H9 (cell line): ENCODE measurements around the gene FRK. TPM values are rescaled to one million over a fixed set of nuclear protein-coding genes. Genes with fewer than 3 reads are reported as not detected.
"Not testable (repeated sequence)": the region's sequence is repeated elsewhere in the genome, so short reads cannot be mapped to it uniquely, and the experiment has no call there.

Experiments used
- DNase-seq: peaks from one replicate; pipeline ENCODE4 v3.0.0-alpha.2; 2017
- H2AFZ ChIP-seq: one replicate; pipeline ENCODE4 v1.6.1; 2013; ENCODE audit warnings: mild to moderate bottlenecking, low read length, control low read depth, moderate library complexity
- H2AK5ac ChIP-seq: 2 replicates; pipeline ENCODE4 v1.6.1; 2013; ENCODE audit warnings: low read length, control low read depth, mixed read lengths; ENCODE audit not compliant: insufficient read length
- H2BK120ac ChIP-seq: one replicate; pipeline ENCODE4 v1.6.1; 2013; ENCODE audit warnings: low read depth, mild to moderate bottlenecking, low read length, control low read depth, inconsistent platforms; ENCODE audit not compliant: poor library complexity, severe bottlenecking
- H2BK12ac ChIP-seq: 2 replicates; pipeline ENCODE4 v1.6.1; 2013; ENCODE audit warnings: low read length, control low read depth, mixed read lengths, low read depth; ENCODE audit not compliant: insufficient read length
- H2BK15ac ChIP-seq: 2 replicates; pipeline ENCODE4 v1.6.1; 2013; ENCODE audit warnings: low read depth, low read length, control low read depth
- H2BK20ac ChIP-seq: one replicate; pipeline ENCODE4 v1.6.1; 2013; ENCODE audit warnings: low read depth, mild to moderate bottlenecking, low read length, control low read depth, inconsistent platforms; ENCODE audit not compliant: poor library complexity, severe bottlenecking
- H2BK5ac ChIP-seq: 2 replicates; pipeline ENCODE4 v1.6.1; 2013; ENCODE audit warnings: low read length, control low read depth, mixed read lengths; ENCODE audit not compliant: insufficient read length
- H3K14ac ChIP-seq: 2 replicates; pipeline ENCODE4 v1.6.1; 2013; ENCODE audit warnings: low read length, control low read depth; ENCODE audit not compliant: insufficient read depth
- H3K18ac ChIP-seq: 2 replicates; pipeline ENCODE4 v1.6.1; 2013; ENCODE audit warnings: low read depth, mild to moderate bottlenecking, mixed read lengths, low read length, control low read depth; ENCODE audit not compliant: insufficient read length
- H3K23ac ChIP-seq: 2 replicates; pipeline ENCODE4 v1.6.1; 2013; ENCODE audit warnings: low read length, control low read depth, mixed read lengths, low read depth; ENCODE audit not compliant: insufficient read length
- H3K23me2 ChIP-seq: 2 replicates; pipeline ENCODE4 v1.6.1; 2013; ENCODE audit warnings: low read depth, mild to moderate bottlenecking, mixed read lengths, low read length, control low read depth; ENCODE audit not compliant: insufficient read length, poor library complexity, severe bottlenecking
- H3K27ac ChIP-seq: 2 replicates; pipeline ENCODE4 v1.5.1; 2013; ENCODE audit warnings: low read length, control low read depth, mixed read lengths, low read depth; ENCODE audit not compliant: insufficient read length
- H3K27me3 ChIP-seq: 2 replicates; pipeline ENCODE4 v1.6.1; 2013; ENCODE audit warnings: low read length, control low read depth, inconsistent platforms; ENCODE audit not compliant: insufficient read depth
- H3K4ac ChIP-seq: 2 replicates; pipeline ENCODE4 v1.6.1; 2013; ENCODE audit warnings: low read depth, mild to moderate bottlenecking, control low read depth, inconsistent platforms, low read length, moderate library complexity
- H3K4me1 ChIP-seq: 2 replicates; pipeline ENCODE4 v1.6.1; 2013; ENCODE audit warnings: low read length, control low read depth, inconsistent platforms; ENCODE audit not compliant: insufficient read depth
- H3K4me2 ChIP-seq: 2 replicates; pipeline ENCODE4 v1.6.1; 2013; ENCODE audit warnings: low read length, control low read depth, mixed read lengths; ENCODE audit not compliant: insufficient read length, insufficient read depth
- H3K56ac ChIP-seq: 2 replicates; pipeline ENCODE4 v1.6.1; 2013; ENCODE audit warnings: low read depth, mild to moderate bottlenecking, mixed read lengths, low read length, control low read depth; ENCODE audit not compliant: insufficient read length
- H3K79me1 ChIP-seq: 2 replicates; pipeline ENCODE4 v1.6.1; 2013; ENCODE audit warnings: low read depth, mild to moderate bottlenecking, moderate library complexity, low read length, control low read depth, inconsistent platforms; ENCODE audit not compliant: insufficient read depth, poor library complexity, severe bottlenecking
- H3K79me2 ChIP-seq: 2 replicates; pipeline ENCODE4 v1.6.1; 2013; ENCODE audit warnings: low read length, control low read depth, inconsistent platforms; ENCODE audit not compliant: insufficient read depth
- H3K9ac ChIP-seq: 2 replicates; pipeline ENCODE4 v1.6.1; 2013; ENCODE audit warnings: low read length, control low read depth, mixed read lengths; ENCODE audit not compliant: insufficient read length; ENCODE audit errors: extremely low read depth
- H3K9me3 ChIP-seq: one replicate; pipeline ENCODE4 v1.6.1; 2013; ENCODE audit warnings: low read depth, low read length, inconsistent platforms; ENCODE audit not compliant: control insufficient read depth
- H3T11ph ChIP-seq: one replicate; pipeline ENCODE4 v1.6.1; 2013; ENCODE audit warnings: mild to moderate bottlenecking, low read length, control low read depth, inconsistent platforms
- H4K20me1 ChIP-seq: one replicate; pipeline ENCODE4 v1.6.1; 2013; ENCODE audit not compliant: control insufficient read depth, insufficient read length, insufficient read depth
- H4K5ac ChIP-seq: 2 replicates; pipeline ENCODE4 v1.6.1; 2013; ENCODE audit warnings: low read depth, mild to moderate bottlenecking, mixed read lengths, low read length, control low read depth; ENCODE audit not compliant: insufficient read length
- H4K8ac ChIP-seq: replicated peaks from 2 replicates; pipeline ENCODE4 v1.6.1; 2013; ENCODE audit warnings: low read length, control low read depth, mixed read lengths, low read depth; ENCODE audit not compliant: insufficient read length
- H4K91ac ChIP-seq: 2 replicates; pipeline ENCODE4 v1.6.1; 2013; ENCODE audit warnings: low read depth, mild to moderate bottlenecking, moderate library complexity, mixed read lengths, low read length, control low read depth; ENCODE audit not compliant: insufficient read length
- H3K27ac Mint-ChIP-seq, 3 experiments: 2 replicates in 2 of 3; 3 replicates in 1 of 3; pipeline ENCODE4 v1.8.0; 2020 to 2021; ENCODE audit warnings: mixed read lengths in 3 of 3, mild to moderate bottlenecking in 1 of 3, moderate library complexity in 1 of 3
- H3K27me3 Mint-ChIP-seq: 2 replicates; pipeline ENCODE4 v1.8.0; 2021; ENCODE audit warnings: low read depth, mild to moderate bottlenecking, moderate library complexity, mixed read lengths
- H3K36me3 Mint-ChIP-seq, 3 experiments: 2 replicates in 2 of 3; 3 replicates in 1 of 3; pipeline ENCODE4 v1.8.0; 2020 to 2021; ENCODE audit warnings: low read depth in 3 of 3, mixed read lengths in 3 of 3; ENCODE audit not compliant: insufficient read depth in 1 of 3
- H3K4me1 Mint-ChIP-seq, 2 experiments: 2 replicates each; pipeline ENCODE4 v1.8.0; 2020; ENCODE audit warnings: mixed read lengths in 2 of 2
- H3K4me3 Mint-ChIP-seq, 2 experiments: 2 replicates in 1 of 2; 3 replicates in 1 of 2; pipeline ENCODE4 v1.8.0; 2020 to 2021; ENCODE audit warnings: mild to moderate bottlenecking in 2 of 2, mixed read lengths in 2 of 2, moderate library complexity in 1 of 2
- H3K9me3 Mint-ChIP-seq, 2 experiments: 2 replicates in 1 of 2; 3 replicates in 1 of 2; pipeline ENCODE4 v1.8.0; 2020; ENCODE audit warnings: mild to moderate bottlenecking in 2 of 2, mixed read lengths in 2 of 2, moderate library complexity in 1 of 2
- WGBS: extraction: QIAGEN DNeasy Blood & Tissue Kit; methylation state at CpG from one replicate; pipeline ENCODE4 v1.1.7; 2013; ENCODE audit warnings: missing lambda C conversion rate, low lambda C conversion rate, mixed read lengths; ENCODE audit not compliant: insufficient read length; ENCODE audit errors: extremely low coverage; 5-methylcytosine and 5-hydroxymethylcytosine counted together
- total RNA-seq: library from RNA; stranded (reverse); gene quantifications from 2 replicates; pipeline ENCODE4 v1.2.1, GENCODE V29; 2021
- TF ChIP-seq, protein P1 (sequence below): fragments of 200-600 bp; sonication (generic); conservative IDR thresholded peaks from 3 replicates; pipeline ENCODE4 v1.8.0; 2021; ENCODE audit warnings: antibody characterized with exemption, mild to moderate bottlenecking

FRK gene
- total RNA-seq, 1 experiment from 2014 or later, result 0.15 TPM

DNA sequence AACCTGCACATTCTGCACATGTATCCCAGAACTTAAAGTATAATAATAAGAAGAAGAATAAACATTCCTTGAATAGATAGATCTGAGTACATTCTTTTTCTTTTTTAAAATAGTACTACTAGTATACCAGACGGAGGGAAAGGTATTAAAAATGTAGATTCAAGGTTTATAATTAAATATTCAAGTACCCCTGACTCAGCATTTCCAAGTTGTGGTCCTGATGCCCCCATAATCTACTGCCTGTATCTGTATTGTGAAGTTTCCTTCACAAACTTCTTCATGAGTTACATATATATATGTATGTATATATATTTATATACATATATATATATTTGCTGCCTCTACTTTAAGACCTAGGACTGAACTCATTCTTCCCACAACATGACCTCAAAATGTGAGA, 14.0 kb downstream of the FRK start:
- Mint-ChIP-seq H3K36me3 (no peaks in the 10 kb centered on the region), H3K4me1 (peaks cover 5 to 7% of the 10 kb centered on the region in 2 experiments), H3K27ac (no peak overlapping the region), H3K9me3 (peaks cover 0 to 2% of the 10 kb centered on the region in 2 experiments; a peak in 2 of 5 replicates), H3K4me3 (no peak overlapping the region), H3K27me3 (no peaks in the 10 kb centered on the region; the same call in 1 of the 2 replicates)
- Histone ChIP-seq H4K20me1 (no peaks in the 10 kb centered on the region), H4K91ac (no peak overlapping the region), H3K14ac (no peak overlapping the region), H2AK5ac (no peak overlapping the region), H3K4me1 (no peaks in the 10 kb centered on the region), H3K79me1 (no peaks in the 10 kb centered on the region), H2BK15ac (no peak overlapping the region), H2AFZ (no peak overlapping the region), H2BK12ac (no peak overlapping the region), H4K5ac (no peak overlapping the region), H3K4ac (no peak overlapping the region), H3K4me2 (no peak overlapping the region), H3K9ac (no peak overlapping the region), H3K18ac (no peak overlapping the region), H3K27me3 (no peaks in the 10 kb centered on the region), H3K9me3 (no peaks in the 10 kb centered on the region), H4K8ac (no peak overlapping the region), H3K23ac (no peak overlapping the region), H3K23me2 (no peaks in the 10 kb centered on the region), H2BK20ac (no peak overlapping the region), H3T11ph (no peak overlapping the region), H2BK120ac (no peak overlapping the region), H3K79me2 (no peaks in the 10 kb centered on the region), H3K27ac (no peak overlapping the region), H3K56ac (no peak overlapping the region), H2BK5ac (no peak overlapping the region)
- no CpG with 5 or more reads among the region's 1 CpG for WGBS
- no peak for DNase-seq
- TF ChIP-seq, protein P1, sequence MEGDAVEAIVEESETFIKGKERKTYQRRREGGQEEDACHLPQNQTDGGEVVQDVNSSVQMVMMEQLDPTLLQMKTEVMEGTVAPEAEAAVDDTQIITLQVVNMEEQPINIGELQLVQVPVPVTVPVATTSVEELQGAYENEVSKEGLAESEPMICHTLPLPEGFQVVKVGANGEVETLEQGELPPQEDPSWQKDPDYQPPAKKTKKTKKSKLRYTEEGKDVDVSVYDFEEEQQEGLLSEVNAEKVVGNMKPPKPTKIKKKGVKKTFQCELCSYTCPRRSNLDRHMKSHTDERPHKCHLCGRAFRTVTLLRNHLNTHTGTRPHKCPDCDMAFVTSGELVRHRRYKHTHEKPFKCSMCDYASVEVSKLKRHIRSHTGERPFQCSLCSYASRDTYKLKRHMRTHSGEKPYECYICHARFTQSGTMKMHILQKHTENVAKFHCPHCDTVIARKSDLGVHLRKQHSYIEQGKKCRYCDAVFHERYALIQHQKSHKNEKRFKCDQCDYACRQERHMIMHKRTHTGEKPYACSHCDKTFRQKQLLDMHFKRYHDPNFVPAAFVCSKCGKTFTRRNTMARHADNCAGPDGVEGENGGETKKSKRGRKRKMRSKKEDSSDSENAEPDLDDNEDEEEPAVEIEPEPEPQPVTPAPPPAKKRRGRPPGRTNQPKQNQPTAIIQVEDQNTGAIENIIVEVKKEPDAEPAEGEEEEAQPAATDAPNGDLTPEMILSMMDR, result no peak

DNA sequence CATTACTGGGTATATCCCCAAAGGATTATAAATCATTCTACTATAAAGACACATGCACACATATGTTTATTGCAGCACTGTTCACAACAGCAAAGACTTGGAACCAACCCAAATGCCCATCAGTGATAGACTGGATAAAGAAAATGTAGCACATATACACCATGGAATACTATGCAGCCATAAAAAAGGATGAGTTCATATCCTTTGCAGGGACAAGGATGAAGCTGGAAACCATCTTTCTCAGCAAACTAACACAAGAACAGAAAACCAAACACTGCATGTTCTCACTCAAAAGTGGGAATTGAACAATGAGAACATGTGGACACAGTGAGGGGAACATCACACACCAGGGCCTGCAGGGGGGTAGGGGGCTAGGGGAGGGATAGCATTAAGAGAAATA, 14.4 kb downstream of the FRK start:
- not testable (repeated sequence) for H3K79me2 ChIP-seq, H2AK5ac ChIP-seq, H3K36me3 Mint-ChIP-seq, DNase-seq, H3K27ac ChIP-seq, H3K9me3 ChIP-seq, H3K9me3 Mint-ChIP-seq, H4K8ac ChIP-seq, H3K79me1 ChIP-seq, H4K20me1 ChIP-seq, H2BK120ac ChIP-seq, H3T11ph ChIP-seq, H3K27me3 Mint-ChIP-seq, H2AFZ ChIP-seq, H4K91ac ChIP-seq, H3K4me2 ChIP-seq, H3K23me2 ChIP-seq, H2BK5ac ChIP-seq, H3K14ac ChIP-seq, H3K56ac ChIP-seq, H3K27me3 ChIP-seq, H3K23ac ChIP-seq, H3K27ac Mint-ChIP-seq, H2BK15ac ChIP-seq, H3K4ac ChIP-seq, H3K9ac ChIP-seq, H3K18ac ChIP-seq, H2BK12ac ChIP-seq, H2BK20ac ChIP-seq, H3K4me1 ChIP-seq, H4K5ac ChIP-seq, H3K4me3 Mint-ChIP-seq
- H3K4me1 Mint-ChIP-seq, result peaks cover 7 to 11% of the 10 kb centered on the region in 2 experiments
